NCI-H1105 (cell line): Measurements from ENCODE around the gene PLEKHJ1.
"Not testable (repeated sequence)": the region's sequence is repeated elsewhere in the genome, so short reads cannot be mapped to it uniquely, and the experiment has no call there.

ENCODE experiments used
- DNase-seq: peaks from one replicate; lab custom pipeline; 2025; lab: John Stamatoyannopoulos, UW

Gene PLEKHJ1

GRCh38 chr19:2219726-2220125, 16.4 kb downstream of the PLEKHJ1 start:
- DNase-seq = no peak

GRCh38 chr19:2217591-2217990, 18.5 kb downstream of the PLEKHJ1 start:
- DNase-seq = no peak

- DNase-seq = no peak
Observed at GRCh38 chr19:2216361-2217225, 19.5 kb downstream of the PLEKHJ1 start.

- DNase-seq = no peak
Observed at GRCh38 chr19:2215281-2215751, 20.8 kb downstream of the PLEKHJ1 start.

- DNase-seq = no peak
Observed at GRCh38 chr19:2214251-2214650, 21.9 kb downstream of the PLEKHJ1 start.

GRCh38 chr19:2213799-2214198, 22.3 kb downstream of the PLEKHJ1 start:
- DNase-seq = no peak

- no peak for DNase-seq
Observed at GRCh38 chr19:2212861-2213711, 23.0 kb downstream of the PLEKHJ1 start.

- no peak for DNase-seq
Observed at GRCh38 chr19:2210987-2211740, 25.0 kb downstream of the PLEKHJ1 start.

GRCh38 chr19:2210206-2210605, 25.9 kb downstream of the PLEKHJ1 start:
- DNase-seq = no peak

GRCh38 chr19:2209408-2209807, 26.7 kb downstream of the PLEKHJ1 start:
- no peak for DNase-seq

GRCh38 chr19:2208975-2209374, 27.2 kb downstream of the PLEKHJ1 start:
- DNase-seq = no peak

GRCh38 chr19:2207991-2208860, 27.9 kb downstream of the PLEKHJ1 start:
- no peak for DNase-seq

- DNase-seq = no peak
Observed at GRCh38 chr19:2207008-2207407, 29.1 kb downstream of the PLEKHJ1 start.

GRCh38 chr19:2202366-2202765, 33.8 kb downstream of the PLEKHJ1 start:
- DNase-seq = no peak

- no peak for DNase-seq
Observed at GRCh38 chr19:2201473-2202148, 34.5 kb downstream of the PLEKHJ1 start.

- DNase-seq = not testable (repeated sequence)
Observed at GRCh38 chr19:2200624-2201294, 35.4 kb downstream of the PLEKHJ1 start.

GRCh38 chr19:2199861-2200623, 36.1 kb downstream of the PLEKHJ1 start:
- no peak for DNase-seq

GRCh38 chr19:2199215-2199614, 36.9 kb downstream of the PLEKHJ1 start:
- DNase-seq = no peak

- no peak for DNase-seq
Observed at GRCh38 chr19:2198317-2198716, 37.8 kb downstream of the PLEKHJ1 start.
